ENCODE results near the gene NUMBL. TPM values are rescaled to one million over a fixed set of nuclear protein-coding genes. Genes with fewer than 3 reads are reported as not detected.

The NUMBL gene
- polyA plus RNA-seq, 1 experiment: 29.4 TPM

DNA sequence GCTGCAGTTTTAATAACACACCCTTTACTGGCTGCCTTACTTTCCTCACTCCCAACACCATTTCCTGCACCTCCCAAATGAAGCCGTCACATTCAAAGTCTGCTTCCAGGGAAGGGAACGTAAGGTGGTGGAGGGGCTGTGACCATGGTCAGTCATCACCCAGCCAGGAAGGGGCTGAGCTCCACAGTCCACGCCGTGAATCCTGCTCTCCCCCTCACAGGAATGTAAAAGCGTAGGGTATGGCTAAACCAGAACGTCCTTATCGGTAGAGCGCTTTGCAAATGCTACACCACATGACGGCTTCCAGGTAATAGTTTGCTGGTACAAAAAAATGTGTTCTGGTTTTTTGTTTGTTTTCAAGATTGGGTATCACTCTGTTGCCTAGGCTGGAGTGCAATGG, 7.0 kb downstream of the NUMBL start:
- POLR2A ChIA-PET: interaction anchor here (0.7 kb wide), 1 partner anchor 240 kb away, joined by 9 read pairs; no protein-coding TSS in a partner anchor
- Histone ChIP-seq H3K4me3 (ENCODE audit: low read depth, low read length) (no peak overlapping the region), H3K9me3 (ENCODE audit: control insufficient read depth, insufficient read depth, low read length) (no peaks in the 10 kb centered on the region; the same call in 1 of the 2 replicates), H3K27me3 (ENCODE audit: control insufficient read depth, insufficient read depth, low read length) (no peaks in the 10 kb centered on the region), H3K27ac (ENCODE audit: low read depth, low read length) (no peak overlapping the region)
- CTCF ChIA-PET: no interaction called here
- TF ChIP-seq CTCF (IDR thresholded peaks at IDR 0.05; ENCODE audit: low read depth, low read length): no peak
- DNase-seq (ENCODE audit: low read depth, low spot score): no peak

DNA sequence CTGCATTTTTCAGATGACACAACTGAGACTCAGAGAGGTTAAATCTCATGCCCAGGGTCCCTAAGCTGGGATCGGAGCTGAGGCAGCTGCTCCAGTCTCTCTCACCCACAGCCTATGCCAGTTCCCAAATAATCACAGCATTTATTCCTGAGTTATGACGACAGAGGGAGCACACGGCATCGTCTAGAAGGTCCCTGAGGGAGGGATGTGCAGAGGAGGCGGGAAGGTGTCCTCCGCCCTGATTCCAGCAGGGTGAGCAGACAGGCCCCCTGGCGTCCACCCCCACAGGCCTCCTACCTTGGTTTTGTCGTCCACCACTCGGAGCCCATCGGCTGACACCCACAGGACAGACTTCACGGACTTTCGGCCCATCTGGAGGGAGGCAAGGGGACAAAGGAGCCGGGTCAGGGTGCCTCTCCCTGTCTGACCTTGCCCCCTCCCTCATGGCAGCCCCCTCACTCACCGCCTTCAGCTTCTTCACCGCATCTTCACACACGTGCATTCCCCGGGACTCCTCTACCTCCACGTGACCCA, 8.0 kb downstream of the NUMBL start:
- DNase-seq (ENCODE audit: low read depth, low spot score): no peak
- POLR2A ChIA-PET: no interaction called here
- Histone ChIP-seq H3K4me3 (ENCODE audit: low read depth, low read length) (no peak overlapping the region), H3K27ac (ENCODE audit: low read depth, low read length) (no peak overlapping the region), H3K27me3 (ENCODE audit: control insufficient read depth, insufficient read depth, low read length) (no peaks in the 10 kb centered on the region), H3K9me3 (ENCODE audit: control insufficient read depth, insufficient read depth, low read length) (no peaks in the 10 kb centered on the region; the same call in 1 of the 2 replicates)
- CTCF ChIA-PET: no interaction called here
- TF ChIP-seq CTCF (IDR thresholded peaks at IDR 0.05; ENCODE audit: low read depth, low read length): no peak

DNA sequence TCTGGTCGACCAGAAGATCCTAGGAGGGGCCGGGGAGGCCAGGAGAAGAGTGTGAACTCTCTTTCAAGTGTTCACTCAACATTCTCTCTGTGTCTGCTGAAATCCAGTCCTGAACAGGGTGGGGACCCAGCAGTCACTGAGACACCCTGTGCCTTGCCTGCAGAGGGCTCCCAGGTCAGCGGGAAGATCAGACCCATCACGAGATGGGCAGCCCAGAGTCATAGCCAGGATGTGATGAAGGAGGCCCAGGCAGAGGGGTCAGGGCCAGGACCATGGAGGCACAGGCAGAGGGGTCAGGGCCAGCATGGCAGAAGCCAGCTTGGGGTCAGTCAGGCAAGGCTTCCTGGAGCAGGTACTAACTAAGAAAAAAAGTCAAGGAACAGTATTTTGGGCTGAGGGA, 9.4 kb downstream of the NUMBL start:
- no peaks in the 10 kb centered on the region for H3K27me3 ChIP-seq (ENCODE audit: control insufficient read depth, insufficient read depth, low read length)
- no peak overlapping the region for H3K4me3 ChIP-seq (ENCODE audit: low read depth, low read length)
- POLR2A ChIA-PET: no interaction called here
- TF ChIP-seq CTCF (IDR thresholded peaks at IDR 0.05; ENCODE audit: low read depth, low read length): no peak
- no peak for DNase-seq (ENCODE audit: low read depth, low spot score)
- no peaks in the 10 kb centered on the region for H3K9me3 ChIP-seq (ENCODE audit: control insufficient read depth, insufficient read depth, low read length)
- H3K27ac ChIP-seq (ENCODE audit: low read depth, low read length): no peak overlapping the region
- CTCF ChIA-PET: interaction anchor here (0.6 kb wide), 1 partner anchor 126 kb away, joined by 3 read pairs; no protein-coding TSS in a partner anchor

DNA sequence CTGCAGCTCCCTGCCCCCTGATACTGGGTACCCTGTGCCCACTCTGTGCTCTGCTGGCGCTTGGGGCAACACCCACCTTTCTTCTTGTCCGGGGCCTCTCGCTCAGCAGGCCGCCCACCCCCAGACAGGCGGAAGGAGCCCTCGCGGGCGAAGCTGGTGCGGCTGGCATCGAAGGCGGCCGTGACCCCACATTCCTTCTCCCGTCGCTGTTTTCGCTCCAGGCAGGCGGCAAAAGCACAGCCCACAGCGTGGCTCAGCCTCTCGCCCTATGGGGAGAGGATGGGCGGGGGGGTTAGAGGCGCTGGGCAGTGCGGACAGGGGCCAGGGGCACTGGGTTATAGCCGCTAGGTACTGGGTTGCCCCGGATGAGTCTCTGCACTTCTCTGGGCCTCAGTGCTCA, 13.3 kb downstream of the NUMBL start:
- Histone ChIP-seq H3K9me3 (ENCODE audit: control insufficient read depth, insufficient read depth, low read length) (no peaks in the 10 kb centered on the region; the same call in 1 of the 2 replicates), H3K4me3 (ENCODE audit: low read depth, low read length) (no peak overlapping the region), H3K27ac (ENCODE audit: low read depth, low read length) (no peak overlapping the region), H3K27me3 (ENCODE audit: control insufficient read depth, insufficient read depth, low read length) (no peaks in the 10 kb centered on the region)
- ChIA-PET CTCF (no interaction called here), POLR2A (no interaction called here)
- no peak for TF ChIP-seq CTCF (IDR thresholded peaks at IDR 0.05; ENCODE audit: low read depth, low read length)
- DNase-seq (ENCODE audit: low read depth, low spot score): no peak

- POLR2A ChIA-PET: no interaction called here
These were observed 16.2 kb downstream of the NUMBL start for GRCh38 chr19:40674291-40674690.

More at GRCh38 chr19:40674291-40674690, 16.2 kb downstream of the NUMBL start:
- CTCF ChIA-PET: no interaction called here
- Histone ChIP-seq H3K9me3 (ENCODE audit: control insufficient read depth, insufficient read depth, low read length) (peaks cover 14% of the 10 kb centered on the region), H3K27me3 (ENCODE audit: control insufficient read depth, insufficient read depth, low read length) (no peaks in the 10 kb centered on the region), H3K27ac (ENCODE audit: low read depth, low read length) (no peak overlapping the region), H3K4me3 (ENCODE audit: low read depth, low read length) (no peak overlapping the region)
- DNase-seq (ENCODE audit: low read depth, low spot score): no peak
- no peak for TF ChIP-seq CTCF (IDR thresholded peaks at IDR 0.05; ENCODE audit: low read depth, low read length)

All from AG04450 (cell line).